Sciatic nerve (tissue), 2 donors: Measurements from ENCODE around the gene KANSL1. TPM values are rescaled to one million over a fixed set of nuclear protein-coding genes. Genes with fewer than 3 reads are reported as not detected.
A peak's percentile ranks its signal among the peaks of the same experiment; 100 is the strongest.

Source experiments
- ATAC-seq: fragments of 200-7000 bp; cut with Tn5 transposase; one replicate; pipeline ENCODE4 v1.9.1; 2020; ENCODE audit warnings: mild to moderate bottlenecking, moderate library complexity
- DNase-seq: peaks from one replicate; pipeline ENCODE4 v3.0.0-alpha.2; 2020; ENCODE audit warnings: low spot score
- intact Hi-C: fragments of 100-400 bp; cut with DNase I; formaldehyde crosslinking; loops from one replicate; pipeline ENCODE4 v1.14.2; 2022
- total RNA-seq: library from RNA; stranded (reverse); fragmentation: NEBNext Ultra II Directional; extraction: Animal tissue kit (Norgen Biotek cat#: 25700); gene quantifications from one replicate; pipeline ENCODE4 v1.2.1, GENCODE V29; 2021
- donor health status: DM: no; HTN: no; CAD: no.
- donor health status: DM: no; HTN: no; CAD: no.

KANSL1 gene
- total RNA-seq, 1 donor from 2014 or later = 108 TPM

- DNase-seq = no peak
- intact Hi-C loops = no loop called here
These were observed 21.3 kb downstream of the KANSL1 start for GRCh38 chr17:46171939-46172338.

GRCh38 chr17:46170639-46171429 is 22.4 kb downstream of the KANSL1 start:
- ATAC-seq = no peak
- intact Hi-C loops = no loop called here
- DNase-seq = no peak

More at GRCh38 chr17:46171939-46172338, 21.3 kb downstream of the KANSL1 start:
- ATAC-seq = peak; percentile 34

DNA sequence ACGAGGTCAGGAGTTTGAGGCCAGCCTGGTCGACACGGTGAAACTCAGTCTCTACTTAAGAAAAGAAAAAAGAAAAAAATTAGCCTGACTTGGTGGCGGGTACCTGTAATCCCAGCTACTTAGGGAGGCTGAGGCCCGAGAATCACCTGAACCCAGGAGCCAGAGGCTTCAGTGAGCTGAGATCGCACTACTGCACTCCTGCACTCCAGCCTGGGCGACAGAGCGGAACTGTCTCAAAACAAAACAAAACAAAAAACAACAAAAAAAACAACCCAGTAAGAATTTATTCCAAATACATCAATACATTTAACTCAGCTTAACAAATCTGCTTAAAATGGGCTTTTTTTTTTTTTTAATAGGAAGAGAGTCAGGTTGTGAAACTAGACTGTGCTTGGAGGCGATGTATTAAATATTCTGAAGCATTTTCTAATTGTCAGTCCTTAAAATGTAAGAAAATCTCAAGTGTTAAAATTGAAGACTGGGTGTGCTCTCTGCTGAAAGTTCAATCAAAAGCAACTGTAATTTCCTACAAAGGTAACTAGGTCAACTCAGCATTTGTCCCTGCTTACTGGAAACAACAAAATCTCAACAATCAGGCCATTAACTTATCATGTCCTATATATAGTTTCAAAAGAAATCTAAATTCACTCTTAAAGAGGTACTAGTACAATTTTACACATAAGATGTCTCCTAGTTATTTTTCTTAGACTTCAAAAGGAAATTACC is 23.2 kb downstream of the KANSL1 start:
- no peak for DNase-seq
- no peak for ATAC-seq
- intact Hi-C loops = no loop called here

GRCh38 chr17:46167826-46168569 is 25.2 kb downstream of the KANSL1 start:
- intact Hi-C loops = no loop called here
- ATAC-seq (no peak), DNase-seq (no peak)

DNA sequence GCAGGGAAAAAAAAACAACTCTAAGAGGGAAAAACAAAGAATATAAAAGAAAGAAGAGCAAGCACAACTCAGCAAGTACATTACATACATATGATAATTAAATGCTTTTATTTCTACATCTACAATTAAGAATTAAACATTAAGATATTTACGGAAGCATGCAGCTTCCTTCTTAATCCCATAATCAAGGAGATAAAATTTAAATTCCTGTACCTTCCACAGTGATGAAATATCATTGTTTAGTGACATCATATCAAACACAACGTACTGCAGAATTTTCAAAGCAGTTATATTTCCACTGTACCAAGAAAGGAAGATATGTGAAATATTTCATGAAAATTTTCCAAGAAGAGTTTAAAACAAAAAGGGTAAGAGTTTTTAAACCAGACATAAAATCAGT is 26.0 kb downstream of the KANSL1 start:
- ATAC-seq = no peak
- DNase-seq = no peak
- intact Hi-C loops = no loop called here

DNA sequence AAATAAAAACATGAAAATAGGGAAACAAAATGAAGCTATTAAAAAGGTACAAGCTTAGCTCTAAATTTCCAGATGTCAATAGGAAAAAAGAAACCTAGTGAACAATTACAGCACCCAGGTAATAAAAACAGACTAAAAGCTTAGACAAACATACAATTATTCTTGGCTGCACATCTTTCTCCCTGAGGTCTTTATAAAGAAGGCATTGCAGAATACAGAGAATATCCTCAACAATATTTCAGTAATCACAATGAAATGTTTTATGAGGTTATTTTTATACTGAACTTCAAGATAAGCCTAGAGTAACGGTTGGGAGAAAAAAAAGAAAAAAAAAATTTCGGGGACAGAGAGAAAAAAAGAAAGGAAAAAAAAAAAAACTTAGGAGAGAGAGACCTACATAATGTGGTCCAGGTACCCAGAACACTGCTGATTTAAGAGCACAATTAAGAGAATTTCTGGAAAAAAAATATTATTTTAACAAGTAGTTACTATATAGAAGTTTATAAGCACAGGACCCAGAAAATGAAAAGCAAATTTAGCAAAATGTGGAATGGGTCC is 26.5 kb downstream of the KANSL1 start:
- DNase-seq (no peak), ATAC-seq (no peak)
- intact Hi-C loops = no loop called here

- ATAC-seq = no peak
- DNase-seq = no peak
- intact Hi-C loops = no loop called here
These were observed 29.2 kb downstream of the KANSL1 start for GRCh38 chr17:46163929-46164594.

DNA sequence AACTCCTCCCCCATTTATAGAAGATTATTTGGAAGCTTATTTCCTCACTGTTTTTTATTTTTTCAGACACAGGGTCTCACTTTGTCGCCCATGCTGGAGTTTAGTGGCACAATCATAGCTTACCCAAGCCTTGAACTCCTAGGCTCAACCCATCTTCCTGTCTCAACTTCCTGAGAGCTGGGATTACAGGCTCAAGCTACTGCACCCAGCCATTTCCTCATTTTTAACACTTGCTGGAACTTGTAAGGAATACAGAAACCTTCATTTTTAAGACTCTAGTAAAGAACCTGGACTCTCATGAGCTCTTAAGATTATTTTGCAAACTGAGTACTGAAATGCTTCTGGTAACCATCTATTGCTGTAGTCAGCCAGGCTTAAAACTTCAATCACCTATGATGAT is 29.9 kb downstream of the KANSL1 start:
- ATAC-seq = no peak
- intact Hi-C loops = no loop called here
- no peak for DNase-seq

DNA sequence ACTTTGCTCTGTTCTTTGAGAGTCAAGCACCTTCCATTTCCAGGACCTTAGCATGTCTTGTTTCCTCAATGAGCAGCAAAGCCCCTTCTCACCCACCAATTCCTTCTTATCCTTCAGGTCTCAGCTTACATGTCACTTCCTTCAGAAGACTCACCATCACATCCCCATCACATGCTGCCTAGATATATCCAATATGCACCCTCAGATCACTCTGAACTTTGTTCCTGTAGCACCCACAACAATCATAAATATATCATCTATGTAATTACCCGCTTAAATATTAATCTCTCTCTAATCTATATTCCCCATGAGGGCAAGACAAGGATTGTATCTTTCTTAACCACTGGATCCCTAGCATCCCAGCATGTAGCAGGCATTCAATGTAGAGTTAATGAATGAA is 30.4 kb downstream of the KANSL1 start:
- intact Hi-C loops = no loop called here
- no peak for ATAC-seq
- no peak for DNase-seq

DNA sequence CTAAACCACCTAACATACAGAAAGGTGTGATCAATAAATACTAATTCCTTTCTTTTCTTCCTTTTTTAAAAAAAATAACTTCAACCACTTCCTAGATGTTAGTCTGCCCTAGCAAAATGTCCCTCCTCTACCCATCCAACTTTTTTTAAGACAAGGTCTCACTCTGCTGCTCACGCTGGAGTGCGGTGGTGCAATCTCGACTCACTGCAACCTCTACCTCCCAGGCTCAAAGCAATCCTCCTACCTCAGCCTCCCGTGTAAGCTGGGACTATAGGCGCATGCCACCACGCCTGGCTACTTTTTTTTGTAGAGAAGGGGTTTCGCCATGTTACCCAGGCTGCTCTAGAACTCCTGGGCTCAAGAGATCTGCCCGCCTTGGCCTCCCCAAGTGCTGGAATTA is 33.1 kb downstream of the KANSL1 start:
- no peak for DNase-seq
- intact Hi-C loops = no loop called here
- no peak for ATAC-seq

DNA sequence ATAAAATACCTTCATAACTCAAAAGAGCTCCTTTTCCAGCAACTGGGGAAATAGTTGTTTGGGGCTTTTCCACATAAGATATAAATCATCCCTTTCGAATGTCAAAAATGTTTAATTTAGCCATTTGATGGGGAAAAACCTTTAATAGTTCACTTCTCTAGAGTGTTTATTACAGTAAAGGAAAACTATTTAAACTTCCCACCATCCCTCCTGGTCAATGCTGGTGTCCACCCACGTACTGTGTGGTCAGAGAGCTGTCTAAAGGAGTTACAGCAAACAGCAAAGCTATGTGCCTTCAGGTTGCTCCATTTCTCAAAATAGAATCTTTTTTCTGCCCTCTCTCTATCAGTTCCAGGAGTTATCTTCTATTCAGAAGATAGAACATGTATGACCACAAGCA is 33.5 kb downstream of the KANSL1 start:
- intact Hi-C loops = no loop called here
- no peak for ATAC-seq
- no peak for DNase-seq

DNA sequence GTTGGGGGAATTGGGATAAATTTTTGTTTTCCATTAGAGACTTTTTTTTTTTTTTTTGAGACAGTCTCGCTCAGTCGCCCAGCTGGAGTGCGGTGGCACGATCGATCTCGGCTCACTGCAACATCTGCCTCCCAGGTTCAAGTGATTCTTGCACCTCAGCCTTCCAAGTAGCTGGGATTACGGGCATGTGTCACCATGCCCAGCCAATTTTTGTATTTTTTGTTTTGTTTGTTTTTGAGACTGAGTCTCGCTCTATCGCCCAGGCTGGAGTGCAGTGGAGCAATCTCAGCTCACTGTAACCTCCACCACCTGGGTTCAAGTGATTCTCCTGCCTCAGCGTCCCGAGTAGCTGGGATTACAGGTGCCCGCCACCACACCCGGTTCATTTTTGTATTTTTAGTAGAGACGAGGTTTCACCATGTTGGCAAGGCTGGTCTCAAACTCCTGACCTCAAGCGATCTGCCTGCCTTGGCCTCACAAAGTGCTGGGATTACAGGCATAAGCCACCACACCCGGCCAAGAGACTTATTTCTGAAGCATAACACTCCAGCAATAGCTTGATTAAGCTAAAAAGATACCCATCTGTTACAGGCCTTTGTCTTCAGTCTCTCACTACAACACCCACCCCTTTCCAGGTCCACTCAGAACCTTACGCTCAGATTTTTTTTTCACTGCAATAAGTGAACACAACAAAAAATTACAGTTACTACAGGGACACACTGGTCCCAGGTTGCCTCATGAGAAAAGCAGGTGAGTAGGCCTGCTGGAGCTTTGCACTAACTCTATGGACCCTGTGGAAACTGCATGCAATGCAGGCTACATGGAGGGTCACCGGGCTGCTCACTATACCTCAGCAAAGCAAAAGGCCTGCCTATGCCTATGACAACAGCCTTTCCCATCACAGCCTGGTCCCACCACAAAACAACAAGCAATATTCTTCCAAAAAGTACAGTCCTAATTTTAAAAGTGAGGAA is 34.6 kb downstream of the KANSL1 start:
- intact Hi-C loops = no loop called here

GRCh38 chr17:46157443-46158062 is 35.7 kb downstream of the KANSL1 start:
- ATAC-seq (peak; percentile 80), DNase-seq (no peak)
- intact Hi-C loops = no loop called here

More for the DNA sequence above, 34.6 kb downstream of the KANSL1 start:
- ATAC-seq (no peak), DNase-seq (no peak)

DNA sequence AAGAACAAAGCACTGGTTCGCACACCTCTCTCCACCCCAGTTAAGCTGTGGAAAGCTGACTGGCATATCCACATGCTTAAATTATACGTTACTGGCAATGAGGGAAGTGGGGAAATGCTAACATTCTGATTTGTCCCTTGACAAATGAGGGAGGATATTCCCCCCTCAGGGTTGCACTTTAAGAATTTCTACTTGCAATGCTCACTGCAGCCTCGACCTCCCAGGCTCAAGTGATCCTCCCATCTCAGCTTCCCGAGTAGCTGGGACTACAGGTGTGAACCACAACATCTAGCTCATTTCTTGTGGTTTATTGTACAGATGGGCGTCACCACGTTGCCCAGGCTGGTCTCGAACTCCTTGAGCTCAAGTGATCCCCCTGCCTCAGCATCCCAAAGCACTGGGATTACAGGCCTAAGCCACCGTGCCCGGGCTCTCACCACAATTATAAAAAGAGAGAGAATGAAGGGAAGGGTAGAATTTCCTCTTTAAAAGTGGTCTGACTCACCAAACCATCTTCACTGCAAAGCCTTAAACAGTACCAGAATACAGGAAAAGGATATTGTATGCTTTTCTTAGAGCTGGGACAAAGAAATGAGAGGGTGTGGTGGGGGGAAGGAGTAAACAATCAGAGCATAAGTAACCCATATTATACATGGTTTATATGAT is 38.9 kb downstream of the KANSL1 start:
- intact Hi-C loops = no loop called here
- ATAC-seq (no peak), DNase-seq (no peak)

GRCh38 chr17:46152423-46152822 is 40.8 kb downstream of the KANSL1 start:
- intact Hi-C loops = no loop called here
- DNase-seq (no peak), ATAC-seq (no peak)

DNA sequence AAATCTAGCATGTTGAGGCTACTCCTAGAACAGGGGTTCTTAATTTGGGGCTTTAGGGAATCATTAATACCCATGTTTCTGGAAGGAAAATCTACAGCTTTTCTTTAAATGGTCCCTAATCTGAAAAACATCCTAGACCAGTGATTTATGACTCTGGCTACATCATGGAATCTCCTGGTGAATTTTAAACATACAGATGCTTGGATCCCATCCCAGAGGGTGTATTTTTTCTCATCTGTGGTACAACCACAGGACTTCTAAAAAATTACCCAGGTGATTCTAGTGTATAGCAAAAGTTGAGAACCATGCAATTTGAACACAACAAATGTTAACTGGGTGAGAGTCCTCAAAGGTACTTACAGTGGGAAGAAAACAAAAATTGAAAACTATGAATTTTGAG is 41.5 kb downstream of the KANSL1 start:
- intact Hi-C loops = no loop called here

More for the DNA sequence above, 41.5 kb downstream of the KANSL1 start:
- no peak for ATAC-seq
- no peak for DNase-seq
